Fibroblast of lung (primary cell): ENCODE results near the gene FDX1. TPM values are rescaled to one million over a fixed set of nuclear protein-coding genes. Genes with fewer than 3 reads are reported as not detected.
A peak's percentile ranks its signal among the peaks of the same experiment; 100 is the strongest.

Experiments used
- DNase-seq, 2 donors: peaks; one replicate each; pipeline versions ENCODE4 v3.0.0 to v3.0.0-alpha.2; 2010; ENCODE audit warnings: low read depth in 2 of 2
- H2AFZ ChIP-seq: 2 replicates; pipeline ENCODE4 v1.5.1; 2012; ENCODE audit warnings: low read length, control low read depth, inconsistent platforms
- H3K27ac ChIP-seq: 2 replicates; pipeline ENCODE4 v1.5.1; 2011; ENCODE audit warnings: low read length, control low read depth; ENCODE audit not compliant: insufficient read depth
- H3K27me3 ChIP-seq: 2 replicates; pipeline ENCODE4 v1.5.1; 2011; ENCODE audit warnings: mild to moderate bottlenecking, low read length; ENCODE audit not compliant: control insufficient read depth, insufficient read depth
- H3K36me3 ChIP-seq: 2 replicates; pipeline ENCODE4 v1.5.1; 2011; ENCODE audit warnings: low read length; ENCODE audit not compliant: control insufficient read depth, insufficient read depth
- H3K4me1 ChIP-seq: 2 replicates; pipeline ENCODE4 v1.5.1; 2011; ENCODE audit warnings: low read length; ENCODE audit not compliant: control insufficient read depth, insufficient read depth; ENCODE audit errors: extremely low read depth
- H3K4me2 ChIP-seq: 2 replicates; pipeline ENCODE4 v1.5.1; 2011; ENCODE audit warnings: low read length, control low read depth; ENCODE audit not compliant: insufficient read depth; ENCODE audit errors: extremely low read depth
- H3K4me3 ChIP-seq, 4 experiments: fragments of 200-600 bp in 1 of 4; sonication (generic) in 1 of 4; replicated peaks in 1 of 4; 2 replicates each; pipeline ENCODE4 v1.5.1; 2011 to 2016; ENCODE audit warnings: low read length in 4 of 4, low read depth in 3 of 4, mild to moderate bottlenecking in 3 of 4, control low read depth in 2 of 4, inconsistent platforms in 1 of 4, mixed read lengths in 1 of 4; ENCODE audit not compliant: insufficient read depth in 1 of 4; ENCODE audit errors: control extremely low read depth in 1 of 4
- H3K79me2 ChIP-seq: 2 replicates; pipeline ENCODE4 v1.5.1; 2012; ENCODE audit warnings: mild to moderate bottlenecking, low read length, inconsistent platforms; ENCODE audit not compliant: control insufficient read depth, insufficient read depth
- H3K9ac ChIP-seq: 2 replicates; pipeline ENCODE4 v1.5.1; 2011; ENCODE audit warnings: mild to moderate bottlenecking, low read length, control low read depth; ENCODE audit not compliant: insufficient read depth
- H3K9me3 ChIP-seq: 2 replicates; pipeline ENCODE4 v1.5.1; 2012; ENCODE audit warnings: low read depth, low read length; ENCODE audit not compliant: control insufficient read depth, insufficient read depth
- H4K20me1 ChIP-seq: 2 replicates; pipeline ENCODE4 v1.5.1; 2011; ENCODE audit warnings: low read length; ENCODE audit not compliant: control insufficient read depth, insufficient read depth; ENCODE audit errors: extremely low read depth
- CTCF ChIP-seq, 2 donors: IDR thresholded peaks in 1 of 2; conservative IDR thresholded peaks in 1 of 2; 1 replicate in 1 of 2; 2 replicates in 1 of 2; pipeline ENCODE4 v1.5.1; 2011 to 2012; ENCODE audit warnings: low read length in 2 of 2, control low read depth in 1 of 2, inconsistent platforms in 1 of 2, low read depth in 1 of 2, mild to moderate bottlenecking in 1 of 2
- EZH2 ChIP-seq: IDR thresholded peaks from 2 replicates; pipeline ENCODE4 v1.5.1; 2012; ENCODE audit warnings: low read length, control low read depth, mild to moderate bottlenecking; ENCODE audit errors: missing control alignments
- polyA plus RNA-seq, 2 donors: library from polyadenylated mRNA; depleted of rRNA in 1 of 2; stranded (reverse) in 1 of 2; unstranded in 1 of 2; fragments of >200 nt; gene quantifications; 2 replicates each; pipeline ENCODE4 v1.2.1, GENCODE V29; 2011 to 2012; ENCODE audit warnings: missing spikeins in 1 of 2
- total RNA-seq: library from RNA; depleted of rRNA; stranded (reverse); fragments of >200 nt; gene quantifications from 2 replicates; pipeline ENCODE4 v1.2.1, GENCODE V29; 2014

FDX1 gene
- total and polyA plus RNA-seq, 2 donors (not counting 1 experiment from before 2014, with no cell fraction given): 8.3 to 11.4 TPM

DNA sequence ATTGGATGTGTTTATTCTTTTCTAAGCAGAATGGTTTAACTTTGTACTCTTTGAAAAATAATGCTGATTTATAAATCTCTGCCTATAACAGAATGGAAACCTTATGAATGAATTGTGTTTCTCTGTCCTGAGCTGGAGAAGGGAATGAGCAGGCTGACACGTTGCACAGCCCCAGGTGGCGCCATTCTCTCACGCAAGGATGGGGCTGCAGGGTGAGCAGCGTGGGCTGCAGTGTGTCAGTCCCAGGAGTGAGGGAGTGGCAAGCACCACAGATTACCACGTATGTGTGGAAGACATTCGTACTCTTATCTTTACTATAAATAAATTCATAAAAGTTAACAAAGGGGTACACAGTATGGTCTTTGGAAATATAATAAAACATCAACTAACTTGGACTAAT lies 33.4 kb downstream of the FDX1 start:
- Histone ChIP-seq H3K79me2 (no peaks in the 10 kb centered on the region), H3K4me2 (no peak overlapping the region), H4K20me1 (no peaks in the 10 kb centered on the region), H3K27me3 (no peaks in the 10 kb centered on the region), H3K4me1 (no peaks in the 10 kb centered on the region), H3K27ac (no peak overlapping the region), H3K4me3 (no peak overlapping the region), H3K36me3 (no peaks in the 10 kb centered on the region), H3K9ac (no peak overlapping the region), H3K9me3 (no peaks in the 10 kb centered on the region), H2AFZ (no peak overlapping the region)
- TF ChIP-seq EZH2 (no peak), CTCF (conservative IDR thresholded peaks at IDR 0.05 in 1 of 2, IDR thresholded peaks at IDR 0.05 in 1 of 2; ENCODE audit: low read depth in 1 of 2, low read length in 2 of 2) (peak; percentile 68)
- peak; percentile 56 to 69 for DNase-seq

DNA sequence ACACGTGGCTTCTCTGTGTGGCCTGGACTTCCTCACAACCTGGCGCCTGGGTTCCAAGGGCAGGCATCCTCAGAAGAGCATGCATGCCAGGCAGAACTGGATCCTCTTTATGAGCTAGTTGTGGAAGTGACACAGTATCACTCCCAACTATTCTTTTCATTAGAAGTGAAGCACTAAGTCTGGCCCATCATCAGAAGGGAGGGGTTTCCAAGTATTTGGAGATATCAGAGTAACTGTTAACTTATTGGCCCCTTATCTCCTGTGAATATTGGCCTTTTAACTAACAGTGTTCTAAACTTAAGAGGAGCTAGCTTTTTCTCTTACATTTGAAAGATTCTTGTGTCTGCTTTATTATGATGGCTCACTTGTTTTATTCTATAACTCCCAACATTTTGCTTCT lies 35.5 kb downstream of the FDX1 start:
- no peak overlapping the region for H3K4me3 ChIP-seq
- H3K27ac ChIP-seq: no peak overlapping the region
- H3K36me3 ChIP-seq: no peaks in the 10 kb centered on the region
- no peak overlapping the region for H2AFZ ChIP-seq
- no peak for DNase-seq
- no peaks in the 10 kb centered on the region for H4K20me1 ChIP-seq
- H3K4me2 ChIP-seq: no peak overlapping the region
- no peaks in the 10 kb centered on the region for H3K9me3 ChIP-seq
- H3K4me1 ChIP-seq: no peaks in the 10 kb centered on the region
- H3K27me3 ChIP-seq: no peaks in the 10 kb centered on the region
- TF ChIP-seq CTCF (conservative IDR thresholded peaks at IDR 0.05 in 1 of 2, IDR thresholded peaks at IDR 0.05 in 1 of 2; ENCODE audit: low read depth in 1 of 2, low read length in 2 of 2): no peak
- TF ChIP-seq EZH2: no peak
- no peak overlapping the region for H3K9ac ChIP-seq
- no peaks in the 10 kb centered on the region for H3K79me2 ChIP-seq

DNA sequence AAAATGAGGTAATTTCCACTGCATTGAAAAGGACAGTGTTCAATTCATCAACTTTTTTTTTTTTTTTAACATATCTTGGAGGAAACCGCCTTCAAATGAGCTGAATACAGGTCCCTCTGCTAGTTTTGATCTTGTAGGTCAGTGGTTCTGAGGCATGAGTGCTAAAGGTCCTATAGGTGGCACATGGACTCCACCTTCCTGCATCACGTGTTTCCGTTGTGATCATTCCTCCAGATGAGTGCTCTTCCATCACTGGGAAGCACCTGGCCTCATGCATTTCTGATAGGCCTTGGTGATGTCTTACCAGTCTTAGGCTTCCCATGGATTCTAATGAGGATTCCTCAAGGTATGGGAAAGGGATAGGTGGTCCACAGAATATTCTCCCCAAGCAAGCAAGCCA lies 37.8 kb downstream of the FDX1 start:
- no peaks in the 10 kb centered on the region for H3K27me3 ChIP-seq

More for the DNA sequence above, 37.8 kb downstream of the FDX1 start:
- Histone ChIP-seq H2AFZ (no peak overlapping the region), H3K9me3 (no peaks in the 10 kb centered on the region), H3K4me3 (no peak overlapping the region), H3K4me1 (peaks cover 8% of the 10 kb centered on the region), H4K20me1 (no peaks in the 10 kb centered on the region), H3K4me2 (no peak overlapping the region), H3K27ac (no peak overlapping the region), H3K9ac (no peak overlapping the region), H3K36me3 (no peaks in the 10 kb centered on the region), H3K79me2 (no peaks in the 10 kb centered on the region)
- TF ChIP-seq EZH2 (no peak), CTCF (conservative IDR thresholded peaks at IDR 0.05 in 1 of 2, IDR thresholded peaks at IDR 0.05 in 1 of 2; ENCODE audit: low read depth in 1 of 2, low read length in 2 of 2) (no peak)
- DNase-seq: no peak
